ENCODE measurements around the gene CCDC196. TPM values are rescaled to one million over a fixed set of nuclear protein-coding genes. Genes with fewer than 3 reads are reported as not detected.

Gene CCDC196
- total and polyA plus RNA-seq, 3 experiments from 2014 or later: not detected

GRCh38 chr14:66508547-66508845 is 22.3 kb downstream of the CCDC196 start:
- Mint-ChIP-seq H3K27me3 (peaks cover 0 to 36% of the 10 kb centered on the region in 2 donors), H3K9me3 (no peaks in the 10 kb centered on the region), H3K36me3 (peaks cover 0 to 6% (median 0%) of the 10 kb centered on the region in 3 donors), H3K4me1 (peaks cover 34 to 48% (median 40%) of the 10 kb centered on the region in 3 donors), H3K4me3 (peak overlapping the region; percentile 94 to 99 (median 98)), H3K27ac (peak overlapping the region; percentile 47 to 94 (median 88))
- ChIA-PET CTCF (interaction anchor here (1.1 to 1.9 kb wide), 2 partner anchors 11 to 19 kb away, joined by 3 to 8 read pairs; no protein-coding TSS in a partner anchor), POLR2A (interaction anchor here (1.0 kb wide), 1 partner anchor 31 kb away, joined by 5 read pairs; no protein-coding TSS in a partner anchor)
- H3K36me3 ChIP-seq (ENCODE audit: insufficient read depth, low read length): no peaks in the 10 kb centered on the region
- no peaks in the 10 kb centered on the region for H3K9me3 ChIP-seq (ENCODE audit: low read length)
- no peak for DNase-seq
- H3K27ac ChIP-seq (ENCODE audit: low read depth, low read length): peak overlapping the region; percentile 52
- peak overlapping the region; percentile 78 for H3K4me3 ChIP-seq (ENCODE audit: low read length)
- no peaks in the 10 kb centered on the region for H3K27me3 ChIP-seq (ENCODE audit: insufficient read depth, low read length, poor library complexity, severe bottlenecking)
- H3K4me1 ChIP-seq (ENCODE audit: insufficient read depth, low read length): no peaks in the 10 kb centered on the region

DNA sequence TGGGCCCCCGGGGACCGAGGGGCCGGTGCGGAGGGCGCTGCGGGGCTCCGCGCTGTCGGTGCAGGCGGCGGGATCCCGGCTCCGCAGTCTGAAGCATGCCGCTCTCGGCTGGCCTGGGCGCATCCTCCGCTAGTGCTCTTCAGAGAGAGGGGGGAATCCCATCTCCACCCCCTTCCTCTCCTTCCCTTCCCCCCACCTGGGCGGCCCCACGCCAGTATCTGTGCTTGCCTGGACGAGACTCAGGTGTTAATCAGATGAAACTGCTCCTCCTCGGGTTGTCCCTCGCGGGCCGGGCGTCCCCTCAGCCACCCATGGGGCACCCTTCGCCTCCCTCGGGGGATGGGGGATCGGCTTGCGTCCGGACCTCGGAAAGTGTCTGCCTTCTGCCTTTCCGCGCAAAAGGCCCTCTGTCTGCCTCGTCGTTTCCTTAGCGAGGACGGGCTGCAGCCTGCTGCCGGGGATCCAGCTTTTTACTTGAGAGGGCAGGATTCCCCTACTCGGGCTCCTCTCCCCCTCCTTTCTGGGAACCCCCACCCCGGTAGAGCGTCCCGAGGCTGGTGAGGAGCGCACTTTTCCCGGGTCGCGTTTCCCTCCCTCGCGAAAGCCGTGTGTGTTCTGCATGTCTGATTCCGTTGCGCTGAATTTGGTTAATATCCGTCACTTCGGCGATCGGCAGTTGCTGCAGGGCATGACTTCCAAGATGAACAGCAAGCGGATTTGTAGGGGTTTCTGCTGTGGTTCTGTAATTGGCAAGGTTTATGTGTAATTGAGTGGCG is 22.9 kb downstream of the CCDC196 start:
- POLR2A ChIA-PET: no interaction called here
- Histone ChIP-seq H3K4me1 (ENCODE audit: insufficient read depth, low read length) (no peaks in the 10 kb centered on the region), H3K9me3 (ENCODE audit: low read length) (no peaks in the 10 kb centered on the region), H3K27me3 (ENCODE audit: insufficient read depth, low read length, poor library complexity, severe bottlenecking) (no peaks in the 10 kb centered on the region), H3K27ac (ENCODE audit: low read depth, low read length) (peak overlapping the region; percentile 52), H3K36me3 (ENCODE audit: insufficient read depth, low read length) (no peaks in the 10 kb centered on the region), H3K4me3 (ENCODE audit: low read length) (peak overlapping the region; percentile 78)
- Mint-ChIP-seq H3K27me3 (peaks cover 0 to 37% of the 10 kb centered on the region in 2 donors), H3K27ac (peak overlapping the region in 7 of 8 donors; percentile 9 to 93 (median 70)), H3K36me3 (peaks cover 0 to 6% (median 0%) of the 10 kb centered on the region in 3 donors), H3K9me3 (no peaks in the 10 kb centered on the region), H3K4me1 (peaks cover 34 to 48% (median 41%) of the 10 kb centered on the region in 3 donors), H3K4me3 (peak overlapping the region; percentile 68 to 99 (median 89))
- DNase-seq: peak; percentile 10 to 45 (median 29)
- CTCF ChIA-PET: no interaction called here

DNA sequence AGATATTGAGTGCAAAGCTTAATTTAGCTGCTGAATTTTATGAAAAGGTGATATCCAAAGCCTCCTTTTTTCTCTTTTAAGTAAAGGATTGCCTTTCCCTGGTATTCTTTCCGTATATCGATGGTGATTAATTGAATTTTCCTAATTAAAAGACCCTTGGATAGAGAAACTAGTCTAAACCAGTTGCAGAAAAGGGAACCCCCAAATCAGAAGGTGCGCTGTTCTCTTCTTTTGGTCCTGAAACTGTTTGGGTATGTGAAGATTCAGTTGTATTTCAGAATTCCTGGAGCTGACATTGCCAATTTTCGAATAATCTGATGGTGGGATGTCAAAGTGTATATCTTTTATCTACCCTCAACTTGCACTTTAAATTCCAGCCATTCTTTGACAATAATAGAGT is 23.7 kb downstream of the CCDC196 start:
- Histone ChIP-seq H3K9me3 (ENCODE audit: low read length) (no peaks in the 10 kb centered on the region), H3K4me1 (ENCODE audit: insufficient read depth, low read length) (no peaks in the 10 kb centered on the region), H3K27ac (ENCODE audit: low read depth, low read length) (no peak overlapping the region), H3K36me3 (ENCODE audit: insufficient read depth, low read length) (no peaks in the 10 kb centered on the region), H3K4me3 (ENCODE audit: low read length) (no peak overlapping the region), H3K27me3 (ENCODE audit: insufficient read depth, low read length, poor library complexity, severe bottlenecking) (no peaks in the 10 kb centered on the region)
- no peak for DNase-seq
- H3K4me3 Mint-ChIP-seq: peak overlapping the region; percentile 68 to 99 (median 89)
- peaks cover 0 to 40% of the 10 kb centered on the region in 2 donors for H3K27me3 Mint-ChIP-seq
- H3K27ac Mint-ChIP-seq: peak overlapping the region in 1 of 8 donors; percentile 90
- H3K36me3 Mint-ChIP-seq: peaks cover 0 to 6% (median 0%) of the 10 kb centered on the region in 3 donors
- H3K4me1 Mint-ChIP-seq: peaks cover 34 to 48% (median 41%) of the 10 kb centered on the region in 3 donors
- no peaks in the 10 kb centered on the region for H3K9me3 Mint-ChIP-seq
- POLR2A ChIA-PET: no interaction called here
- CTCF ChIA-PET: no interaction called here

GRCh38 chr14:66511849-66512248 is 25.7 kb downstream of the CCDC196 start:
- Mint-ChIP-seq H3K9me3 (no peaks in the 10 kb centered on the region), H3K27ac (no peak overlapping the region), H3K4me1 (peaks cover 33 to 43% (median 34%) of the 10 kb centered on the region in 3 donors), H3K4me3 (peak overlapping the region in 1 of 7 donors; percentile 60), H3K36me3 (peaks cover 0 to 6% (median 0%) of the 10 kb centered on the region in 3 donors), H3K27me3 (peaks cover 0 to 41% of the 10 kb centered on the region in 2 donors)
- Histone ChIP-seq H3K9me3 (ENCODE audit: low read length) (no peaks in the 10 kb centered on the region), H3K36me3 (ENCODE audit: insufficient read depth, low read length) (no peaks in the 10 kb centered on the region), H3K4me3 (ENCODE audit: low read length) (no peak overlapping the region), H3K27me3 (ENCODE audit: insufficient read depth, low read length, poor library complexity, severe bottlenecking) (no peaks in the 10 kb centered on the region), H3K4me1 (ENCODE audit: insufficient read depth, low read length) (no peaks in the 10 kb centered on the region), H3K27ac (ENCODE audit: low read depth, low read length) (no peak overlapping the region)
- no peak for DNase-seq
- POLR2A ChIA-PET: no interaction called here
- CTCF ChIA-PET: no interaction called here

DNA sequence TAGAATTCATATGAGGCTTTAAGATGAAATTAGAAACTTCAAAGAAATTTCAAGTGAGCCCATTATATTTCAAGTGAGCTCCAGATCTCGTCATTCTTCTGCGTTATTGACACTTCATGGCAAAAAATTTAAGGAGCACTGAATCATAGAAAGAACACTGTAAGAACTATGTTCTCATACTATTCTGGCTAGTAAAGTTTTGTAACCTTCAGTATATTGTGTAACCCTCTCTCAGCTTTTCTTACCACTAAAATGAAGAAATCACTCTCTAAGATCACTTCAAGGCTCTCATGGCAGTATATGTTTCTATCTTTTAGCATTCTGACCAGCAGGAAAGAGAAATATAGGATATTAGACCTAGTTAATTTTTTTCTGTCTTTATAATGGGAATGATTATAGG is 28.0 kb downstream of the CCDC196 start:
- Mint-ChIP-seq H3K27ac (no peak overlapping the region), H3K4me1 (peaks cover 24 to 27% (median 24%) of the 10 kb centered on the region in 3 donors), H3K36me3 (no peaks in the 10 kb centered on the region), H3K4me3 (no peak overlapping the region), H3K9me3 (no peaks in the 10 kb centered on the region), H3K27me3 (peaks cover 0 to 35% of the 10 kb centered on the region in 2 donors)
- Histone ChIP-seq H3K4me3 (ENCODE audit: low read length) (no peak overlapping the region), H3K36me3 (ENCODE audit: insufficient read depth, low read length) (no peaks in the 10 kb centered on the region), H3K4me1 (ENCODE audit: insufficient read depth, low read length) (no peaks in the 10 kb centered on the region), H3K27me3 (ENCODE audit: insufficient read depth, low read length, poor library complexity, severe bottlenecking) (no peaks in the 10 kb centered on the region), H3K9me3 (ENCODE audit: low read length) (no peaks in the 10 kb centered on the region), H3K27ac (ENCODE audit: low read depth, low read length) (no peak overlapping the region)
- ChIA-PET CTCF (no interaction called here), POLR2A (no interaction called here)
- DNase-seq: no peak

- Mint-ChIP-seq H3K4me1 (peaks cover 0 to 11% (median 7%) of the 10 kb centered on the region in 3 donors), H3K27ac (no peak overlapping the region), H3K9me3 (peaks cover 0 to 5% (median 4%) of the 10 kb centered on the region in 5 donors), H3K36me3 (peaks cover 0 to 5% (median 0%) of the 10 kb centered on the region in 3 donors), H3K4me3 (no peak overlapping the region), H3K27me3 (peaks cover 0 to 4% of the 10 kb centered on the region in 2 donors)
- no peak for DNase-seq
- no peaks in the 10 kb centered on the region for H3K4me1 ChIP-seq (ENCODE audit: insufficient read depth, low read length)
- no peak overlapping the region for H3K4me3 ChIP-seq (ENCODE audit: low read length)
- no peaks in the 10 kb centered on the region for H3K36me3 ChIP-seq (ENCODE audit: insufficient read depth, low read length)
- H3K27ac ChIP-seq (ENCODE audit: low read depth, low read length): no peak overlapping the region
- no peaks in the 10 kb centered on the region for H3K9me3 ChIP-seq (ENCODE audit: low read length)
- ChIA-PET CTCF (no interaction called here), POLR2A (no interaction called here)
- no peaks in the 10 kb centered on the region for H3K27me3 ChIP-seq (ENCODE audit: insufficient read depth, low read length, poor library complexity, severe bottlenecking)
Observed at GRCh38 chr14:66530526-66530925, 44.4 kb downstream of the CCDC196 start.

- Histone ChIP-seq H3K9me3 (ENCODE audit: low read length) (no peaks in the 10 kb centered on the region), H3K4me1 (ENCODE audit: insufficient read depth, low read length) (no peaks in the 10 kb centered on the region), H3K27me3 (ENCODE audit: insufficient read depth, low read length, poor library complexity, severe bottlenecking) (no peaks in the 10 kb centered on the region), H3K4me3 (ENCODE audit: low read length) (no peak overlapping the region), H3K27ac (ENCODE audit: low read depth, low read length) (no peak overlapping the region), H3K36me3 (ENCODE audit: insufficient read depth, low read length) (no peaks in the 10 kb centered on the region)
- Mint-ChIP-seq H3K4me3 (peak overlapping the region in 1 of 7 donors; percentile 10), H3K27ac (peak overlapping the region in 1 of 8 donors; percentile 69), H3K4me1 (peaks cover 4 to 20% (median 16%) of the 10 kb centered on the region in 3 donors), H3K9me3 (no peaks in the 10 kb centered on the region), H3K27me3 (no peaks in the 10 kb centered on the region), H3K36me3 (no peaks in the 10 kb centered on the region)
- CTCF ChIA-PET: no interaction called here
- POLR2A ChIA-PET: interaction anchor here (1.0 kb wide), 1 partner anchor 31 kb away, joined by 5 read pairs; the partner anchor contains the start of gene GPHN
- no peak for DNase-seq
Observed at GRCh38 chr14:66539034-66539433, 52.9 kb downstream of the CCDC196 start.

- Histone ChIP-seq H3K4me3 (ENCODE audit: low read length) (no peak overlapping the region), H3K27me3 (ENCODE audit: insufficient read depth, low read length, poor library complexity, severe bottlenecking) (no peaks in the 10 kb centered on the region), H3K36me3 (ENCODE audit: insufficient read depth, low read length) (no peaks in the 10 kb centered on the region), H3K9me3 (ENCODE audit: low read length) (no peaks in the 10 kb centered on the region), H3K27ac (ENCODE audit: low read depth, low read length) (no peak overlapping the region), H3K4me1 (ENCODE audit: insufficient read depth, low read length) (no peaks in the 10 kb centered on the region)
- no peak for DNase-seq
- Mint-ChIP-seq H3K4me3 (no peak overlapping the region), H3K4me1 (peaks cover 4 to 19% (median 16%) of the 10 kb centered on the region in 3 donors), H3K9me3 (no peaks in the 10 kb centered on the region), H3K36me3 (no peaks in the 10 kb centered on the region), H3K27me3 (no peaks in the 10 kb centered on the region), H3K27ac (peak overlapping the region in 1 of 8 donors; percentile 24)
- ChIA-PET CTCF (no interaction called here), POLR2A (no interaction called here)
Observed at GRCh38 chr14:66540038-66540437, 53.9 kb downstream of the CCDC196 start.
